Activated T-cell treated with anti-CD3 and anti-CD28 coated beads for 24 hours (primary cell): ENCODE data around the gene GMNC.
"Not testable (repeated sequence)": the region's sequence is repeated elsewhere in the genome, so short reads cannot be mapped to it uniquely, and the experiment has no call there.

Experiments
- DNase-seq: peaks from one replicate; pipeline ENCODE4 v3.0.0-alpha.2; 2020; ENCODE audit warnings: low read depth

The GMNC gene, protein sequence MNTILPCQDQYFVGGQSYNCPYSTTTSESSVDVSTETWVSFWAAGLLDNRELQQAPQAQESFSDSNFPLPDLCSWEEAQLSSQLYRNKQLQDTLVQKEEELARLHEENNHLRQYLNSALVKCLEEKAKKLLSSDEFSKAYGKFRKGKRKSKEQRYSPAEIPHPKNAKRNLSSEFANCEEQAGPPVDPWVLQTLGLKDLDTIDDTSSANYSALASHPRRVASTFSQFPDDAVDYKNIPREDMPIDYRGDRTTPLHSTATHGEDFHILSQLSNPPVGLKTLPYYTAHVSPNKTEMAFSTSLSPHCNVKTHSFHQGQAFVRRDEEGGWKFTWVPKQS

DNA sequence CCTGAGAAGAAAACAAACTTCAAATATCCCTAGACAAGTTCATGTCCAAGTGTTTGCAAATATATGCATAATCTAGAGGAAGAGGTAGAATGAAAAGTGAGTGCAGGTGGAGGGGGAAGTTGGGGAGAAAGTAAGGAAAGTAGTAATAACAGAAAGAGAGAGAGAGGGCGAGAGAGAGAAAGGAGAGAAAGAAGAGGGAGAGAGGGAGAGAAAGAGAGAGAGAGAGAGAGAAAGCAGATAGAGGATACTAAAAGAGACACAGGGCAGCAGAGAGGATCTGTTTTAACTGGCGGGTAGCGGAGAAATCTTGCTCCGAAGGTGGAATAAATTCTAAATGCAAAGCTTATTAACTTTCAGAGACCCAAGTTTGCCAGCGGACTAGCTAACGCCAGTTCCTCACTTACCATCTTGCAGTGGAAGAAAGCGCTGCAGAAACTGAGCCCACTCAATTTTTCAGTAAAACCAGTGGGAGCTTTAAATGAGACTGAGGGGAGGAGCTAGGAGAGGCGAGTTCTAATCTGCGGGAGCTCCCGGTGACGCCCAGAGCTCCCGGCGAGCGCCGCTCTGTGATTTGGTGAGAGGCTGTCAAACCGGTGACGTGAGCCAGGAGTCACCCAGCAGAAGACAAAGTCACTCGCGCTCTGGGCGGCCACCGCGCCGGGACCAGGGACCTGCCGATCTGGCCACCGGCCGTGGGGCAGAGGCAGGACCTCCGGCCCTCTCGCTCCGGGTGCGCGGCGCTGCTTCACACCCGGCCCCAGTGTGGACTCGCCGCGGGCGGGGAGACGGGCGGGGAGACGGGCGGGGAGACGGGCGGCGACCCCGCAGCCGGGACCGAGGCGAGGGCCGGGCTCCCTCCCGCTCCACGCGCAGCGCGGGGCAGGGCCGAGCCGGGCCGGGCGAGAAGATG is at the start of gene GMNC:
TSS of gene GMNC (minus strand) at position 486 of the 910 bp plus-strand sequence. CDS start at position 407, 79 bp downstream.
- peak; percentile 33 for DNase-seq

- DNase-seq = no peak
These were observed 48.9 kb upstream of the GMNC start for GRCh38 chr3:190911382-190911781.

- DNase-seq = no peak
These were observed 47.4 kb upstream of the GMNC start for GRCh38 chr3:190909908-190910307.

DNA sequence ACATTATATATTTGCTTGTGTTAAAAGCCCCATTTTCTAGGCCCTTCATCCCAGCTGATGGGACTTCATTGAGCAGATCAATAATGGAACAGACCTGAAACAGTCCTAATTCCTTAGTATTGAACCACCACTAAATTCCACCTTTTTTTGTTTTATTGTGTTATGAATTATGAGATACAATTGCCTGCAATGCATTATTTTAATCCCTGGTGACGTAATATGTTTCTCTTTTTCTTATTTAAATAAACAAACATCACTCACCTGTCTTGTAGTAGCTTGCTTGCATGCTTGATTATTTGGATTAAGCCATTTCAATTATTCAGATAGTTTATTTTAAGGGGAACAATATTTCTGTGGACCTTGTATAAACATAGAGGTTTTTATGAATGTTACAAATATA is 40.7 kb upstream of the GMNC start:
- no peak for DNase-seq

GRCh38 chr3:190902292-190902691 is 39.8 kb upstream of the GMNC start:
- no peak for DNase-seq

DNA sequence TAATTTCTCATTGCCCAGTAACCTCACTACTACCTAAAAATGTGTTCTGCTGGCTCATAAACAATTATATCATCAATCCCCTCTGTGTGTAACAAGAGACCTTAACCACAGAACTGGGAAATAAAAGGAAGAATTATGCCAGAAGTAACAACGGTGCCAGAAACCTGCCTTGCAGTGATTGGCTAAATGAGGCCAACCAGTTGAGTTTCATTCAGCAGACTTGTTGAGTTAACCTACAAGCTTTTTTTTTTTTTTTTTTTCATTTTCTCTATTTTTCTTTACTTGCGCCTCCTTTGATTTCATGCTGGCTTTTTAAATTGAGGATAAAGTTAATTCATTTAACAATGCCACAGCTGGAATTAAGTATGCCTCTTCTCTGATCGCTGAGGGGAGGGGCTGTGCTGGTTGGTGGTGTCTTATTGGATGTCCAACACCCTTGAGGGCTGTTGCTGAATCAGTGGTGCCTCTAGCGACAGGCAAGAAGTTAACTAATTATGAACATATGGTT is 30.0 kb upstream of the GMNC start:
- no peak for DNase-seq

DNA sequence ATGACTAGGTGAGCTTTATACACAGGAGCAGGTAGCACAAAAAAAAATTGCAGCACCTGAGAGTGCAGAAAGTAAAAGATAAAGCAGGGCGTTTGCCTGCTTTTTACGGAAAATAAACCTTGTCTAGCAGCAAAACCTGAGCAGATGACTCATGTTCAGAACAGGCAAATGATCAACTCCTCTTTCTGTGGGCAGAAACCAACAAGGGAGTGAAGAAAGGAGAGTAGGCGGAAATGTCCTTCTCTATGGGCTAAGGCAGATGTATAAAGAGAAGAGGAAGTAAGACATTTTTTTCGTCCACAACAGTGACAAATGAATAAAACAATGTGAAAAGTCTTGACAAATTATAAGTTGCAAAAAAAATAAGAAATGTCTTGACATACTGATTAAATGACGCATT is 24.5 kb upstream of the GMNC start:
- DNase-seq = no peak

DNA sequence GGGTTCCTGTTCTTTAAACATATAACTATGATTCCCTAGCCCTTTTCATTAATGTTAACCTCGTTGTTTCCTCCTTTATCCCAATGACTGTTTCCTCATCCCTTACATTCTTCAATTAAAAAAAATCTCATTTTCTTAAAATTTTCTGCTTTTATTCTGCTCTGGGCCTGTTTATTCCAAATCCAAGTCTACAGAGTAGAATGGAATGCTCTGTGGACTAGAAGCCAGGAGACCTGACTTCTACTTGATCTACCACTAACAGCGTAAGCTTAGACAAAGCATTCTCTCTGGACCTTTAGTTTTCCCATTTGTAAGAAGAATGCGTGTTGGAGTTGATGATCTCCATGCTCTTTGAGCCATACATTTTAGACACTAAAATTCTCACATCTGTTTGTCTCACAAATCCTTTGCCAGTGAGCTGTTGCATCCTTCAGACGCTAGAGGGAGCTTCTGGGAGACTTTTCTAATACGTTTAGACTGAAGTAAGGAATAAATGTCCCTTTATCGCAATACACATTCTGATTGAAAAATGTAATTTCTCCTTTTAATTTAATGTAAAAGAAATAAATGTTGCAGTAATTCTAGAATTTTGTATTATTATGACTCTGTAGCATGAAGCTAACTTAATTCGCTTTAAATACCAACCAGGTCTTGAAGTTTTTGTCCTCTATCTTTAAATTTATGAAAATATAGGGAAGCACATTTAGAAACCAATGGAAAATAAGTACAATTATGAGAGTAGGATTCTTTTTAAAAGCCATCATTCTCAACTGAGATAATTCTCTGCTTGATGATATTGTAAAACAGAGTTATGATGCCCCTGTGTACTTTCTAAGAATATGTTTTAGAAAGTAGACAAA is 21.7 kb upstream of the GMNC start:
- DNase-seq = no peak

DNA sequence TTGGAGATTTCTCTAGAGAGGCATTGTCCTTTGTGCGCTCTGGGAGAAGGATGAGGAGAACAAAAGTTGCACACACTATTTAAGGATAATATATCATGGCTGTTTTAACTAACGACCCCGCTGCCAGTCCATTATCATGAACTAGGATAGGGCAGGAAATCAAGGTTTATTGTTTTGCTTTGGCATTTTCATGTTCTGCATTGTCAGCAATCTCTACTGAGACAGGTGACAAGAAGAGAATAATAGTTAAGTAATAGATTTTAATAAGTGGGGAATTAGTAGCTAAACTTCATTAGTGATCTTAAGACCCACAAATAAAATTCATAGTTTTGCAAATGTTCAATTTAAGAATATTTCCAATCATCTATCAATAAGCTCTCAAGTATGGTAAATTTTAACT is 20.6 kb upstream of the GMNC start:
- DNase-seq = no peak

DNA sequence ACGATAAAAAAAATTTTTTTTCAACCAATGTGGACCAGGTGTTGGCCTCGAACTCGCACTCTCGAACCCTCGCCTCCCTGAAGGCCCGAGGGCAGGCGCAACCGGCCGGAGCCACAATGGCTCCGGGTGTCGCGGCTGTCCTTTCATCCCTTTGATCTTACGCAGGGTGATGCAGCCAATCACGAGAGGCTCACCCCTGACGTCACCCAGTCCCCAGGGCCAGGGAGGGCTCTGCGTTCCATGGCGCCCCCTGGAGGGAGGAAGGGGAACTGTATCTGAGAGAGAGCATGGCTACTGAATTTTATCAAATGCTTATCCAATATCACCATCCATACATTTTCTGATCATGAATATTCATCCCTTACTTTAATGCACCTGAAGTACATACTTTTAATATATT is 15.4 kb upstream of the GMNC start:
- no peak for DNase-seq

DNA sequence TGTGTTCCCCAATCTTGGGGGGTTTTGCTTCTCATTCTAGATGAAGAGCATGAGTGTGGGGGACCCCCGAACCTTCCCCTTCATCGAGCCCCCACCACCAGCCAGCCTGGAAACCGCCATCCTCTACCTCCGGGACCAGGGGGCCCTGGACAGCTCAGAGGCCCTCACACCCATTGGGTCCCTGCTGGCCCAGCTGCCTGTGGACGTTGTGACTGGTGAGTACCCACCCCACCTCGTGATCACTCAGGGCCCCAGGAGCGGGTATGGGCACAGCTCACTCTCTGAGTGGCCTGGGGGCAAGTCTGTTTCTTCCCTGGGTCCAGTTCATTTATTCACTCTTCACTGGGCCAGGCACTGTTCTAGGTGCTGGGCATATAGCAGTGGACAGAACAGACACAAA is 13.9 kb upstream of the GMNC start:
- DNase-seq = not testable (repeated sequence)

GRCh38 chr3:190875061-190875460 is 12.6 kb upstream of the GMNC start:
- not testable (repeated sequence) for DNase-seq

DNA sequence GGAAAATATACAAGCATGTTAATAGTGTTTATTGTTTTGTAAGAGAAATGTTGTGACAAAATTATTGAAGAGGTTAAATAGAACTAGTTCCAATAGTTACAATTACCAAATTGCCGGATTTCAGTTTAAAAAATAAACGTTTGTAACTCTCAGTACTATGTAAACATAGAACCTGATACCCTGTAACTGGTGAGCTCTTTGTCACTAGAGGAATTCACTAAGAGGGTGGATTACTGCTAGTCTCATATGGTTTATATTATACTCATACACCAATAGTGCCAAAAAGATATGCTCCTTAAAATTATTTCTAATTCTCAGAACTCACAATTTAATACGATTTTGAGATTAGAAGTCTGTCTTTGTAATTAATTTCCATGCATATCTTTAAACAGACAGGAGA is 7.6 kb upstream of the GMNC start:
- no peak for DNase-seq

DNA sequence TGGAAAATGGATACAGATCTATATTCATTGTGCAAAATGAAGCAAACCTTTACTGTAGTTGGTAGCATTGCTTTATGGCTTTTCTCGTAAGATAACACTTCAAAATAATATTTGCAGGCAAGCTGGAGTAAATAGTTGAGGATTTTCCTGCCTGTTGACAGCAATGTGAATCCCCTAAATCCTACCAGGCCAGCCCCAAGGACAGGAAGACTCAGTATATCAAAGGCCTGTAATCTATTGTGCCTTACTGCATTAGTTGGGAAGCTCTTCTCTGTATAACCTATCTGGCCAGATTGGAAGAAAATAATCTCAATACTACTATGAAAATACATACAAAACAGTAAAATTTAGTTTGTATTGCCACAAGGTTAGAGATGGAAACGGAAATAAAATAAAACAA is 4.6 kb upstream of the GMNC start:
- DNase-seq = no peak

DNA sequence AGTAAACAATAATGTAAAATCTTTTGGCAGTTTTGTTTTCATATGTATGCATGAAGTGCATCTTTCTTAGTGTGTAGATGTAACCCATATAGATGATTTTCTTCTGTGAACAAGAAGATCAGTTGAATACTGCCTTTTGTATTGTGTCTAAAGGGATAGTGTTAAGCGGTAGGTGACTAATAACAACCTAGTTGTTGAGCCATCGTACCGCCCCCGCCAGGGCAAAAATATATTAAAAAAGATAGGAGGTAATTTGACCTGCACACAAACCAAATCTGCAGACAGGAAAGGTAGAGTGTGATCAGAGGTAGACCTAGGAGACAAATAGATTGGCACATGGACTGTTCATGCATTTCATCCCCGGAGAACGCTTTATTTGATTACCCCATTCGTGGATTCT is 3.3 kb upstream of the GMNC start:
- no peak for DNase-seq

GRCh38 chr3:190865419-190865818 is 2.9 kb upstream of the GMNC start:
- DNase-seq = no peak

DNA sequence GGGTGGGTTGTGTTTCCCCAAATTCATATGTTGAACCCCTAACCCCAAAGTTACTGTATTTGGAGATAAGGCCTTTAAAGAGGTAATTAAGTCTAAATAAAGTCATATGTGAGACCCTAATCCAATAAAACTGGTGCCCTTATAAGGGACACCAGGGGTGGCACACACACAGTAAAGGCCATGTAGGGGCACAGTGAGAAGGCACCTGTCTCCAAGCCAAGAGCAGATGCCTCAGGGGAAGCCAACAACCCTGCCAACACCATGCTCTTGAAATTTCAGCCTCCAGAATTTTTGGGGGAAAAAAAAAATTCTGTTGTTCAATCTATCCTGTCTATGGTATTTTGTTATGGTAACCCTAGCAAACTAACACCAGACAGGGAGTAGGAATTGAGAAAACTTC is 1.5 kb upstream of the GMNC start:
- DNase-seq = no peak

- DNase-seq = no peak
These were observed 598 bp upstream of the GMNC start for GRCh38 chr3:190863119-190863465.

DNA sequence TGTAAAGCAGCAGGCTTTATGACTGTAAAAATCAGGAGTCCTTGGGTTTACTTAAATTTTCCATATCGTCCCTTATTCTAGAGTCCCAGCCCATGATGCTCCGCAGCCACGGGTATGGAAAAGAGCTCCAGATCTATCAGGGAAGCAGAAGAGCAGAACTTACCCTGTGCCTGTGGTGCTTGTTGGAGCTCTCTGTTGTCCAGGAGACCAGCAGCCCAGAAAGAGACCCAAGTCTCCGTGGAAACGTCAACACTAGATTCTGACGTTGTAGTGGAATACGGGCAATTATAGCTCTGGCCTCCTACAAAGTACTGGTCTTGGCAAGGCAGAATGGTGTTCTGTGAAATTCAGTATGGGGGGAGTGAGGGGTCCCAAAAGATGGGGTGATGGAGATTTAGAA is 2.0 kb downstream of the GMNC start:
- DNase-seq = no peak

DNA sequence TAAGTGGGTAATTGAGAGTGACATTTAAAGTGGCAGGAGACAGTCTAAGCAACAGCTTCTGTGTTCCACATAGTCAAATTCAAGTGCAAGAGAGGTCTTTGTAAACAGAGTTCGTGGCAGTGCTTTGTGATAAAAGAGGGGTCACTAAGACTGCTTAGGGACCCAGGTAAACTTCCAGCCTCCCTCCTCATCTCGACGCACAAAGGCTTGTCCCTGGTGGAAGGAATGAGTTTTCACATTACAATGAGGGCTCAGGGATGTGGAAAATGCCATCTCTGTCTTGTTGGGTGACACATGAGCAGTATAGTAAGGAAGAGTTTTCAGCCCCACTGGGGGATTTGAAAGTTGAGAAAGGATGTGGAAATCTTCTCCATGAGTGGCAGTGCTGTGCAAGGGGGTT is 7.3 kb downstream of the GMNC start:
- DNase-seq = no peak

DNA sequence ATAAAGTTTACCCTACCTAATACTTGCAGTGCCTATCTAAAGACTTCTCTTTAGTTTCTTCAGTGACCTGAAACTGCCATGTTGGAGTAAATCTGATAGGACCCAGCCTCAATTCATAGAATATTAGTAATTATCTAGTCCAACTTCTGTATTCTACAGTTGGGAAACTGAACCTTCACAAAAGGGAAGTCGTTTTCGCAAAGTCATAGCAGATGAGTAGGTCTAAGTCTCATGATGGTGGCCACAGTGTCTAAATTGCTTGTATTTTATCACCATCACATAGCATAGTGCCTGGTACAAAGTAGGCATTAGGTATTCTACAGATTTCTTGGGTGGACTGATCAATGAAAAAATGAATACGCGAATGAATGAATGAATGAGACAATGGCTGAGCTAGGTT is 8.4 kb downstream of the GMNC start:
- no peak for DNase-seq

GRCh38 chr3:190853464-190853863 is 9.0 kb downstream of the GMNC start:
- no peak for DNase-seq
